SK-N-SH treated with all-trans-retinoic acid at 6 μM for 48 hours (cell line): ENCODE results near the gene TBX10.

Experiments used
- ARNTL ChIP-seq: fragments of 450-650 bp; formaldehyde crosslinking; IDR thresholded peaks from 2 replicates; pipeline ENCODE4 v1.5.0; 2020; ENCODE audit warnings: low read depth, mild to moderate bottlenecking, moderate library complexity, borderline replicate concordance
- CSDC2 ChIP-seq: fragments of 250-450 bp; sonication (Bioruptor Pico); IDR thresholded peaks from 2 replicates; pipeline ENCODE4 v1.5.0; 2020; ENCODE audit warnings: mild to moderate bottlenecking, moderate library complexity
- CSRNP3 ChIP-seq: fragments of 250-450 bp; sonication (Bioruptor Pico); IDR thresholded peaks from 2 replicates; pipeline ENCODE4 v1.5.1; 2021; ENCODE audit warnings: mild to moderate bottlenecking, moderate library complexity
- ISL1 ChIP-seq: fragments of 250-450 bp; sonication (Bioruptor Pico); IDR thresholded peaks from 2 replicates; pipeline ENCODE4 v2.1.2; 2022; ENCODE audit warnings: mild to moderate bottlenecking, moderate library complexity
- OSR1 ChIP-seq: fragments of 250-450 bp; sonication (Bioruptor Pico); IDR thresholded peaks from 2 replicates; pipeline ENCODE4 v1.8.0; 2022; ENCODE audit warnings: moderate library complexity, mild to moderate bottlenecking, inconsistent platforms
- PATZ1 ChIP-seq: fragments of 250-450 bp; sonication (Bioruptor Pico); IDR thresholded peaks from 2 replicates; pipeline ENCODE4 v1.8.0; 2020; ENCODE audit warnings: mild to moderate bottlenecking, moderate library complexity, borderline replicate concordance
- SNAI2 ChIP-seq: fragments of 250-450 bp; sonication (Bioruptor Pico); IDR thresholded peaks from 2 replicates; pipeline ENCODE4 v1.5.0; 2020; ENCODE audit warnings: mild to moderate bottlenecking, moderate library complexity
- TCF4 ChIP-seq: fragments of 250-450 bp; sonication (Bioruptor Pico); IDR thresholded peaks from 2 replicates; pipeline ENCODE4 v1.8.0; 2021; ENCODE audit warnings: mild to moderate bottlenecking, moderate library complexity, borderline replicate concordance
- TOX ChIP-seq: fragments of 250-450 bp; sonication (Bioruptor Pico); IDR thresholded peaks from 2 replicates; pipeline ENCODE4 v1.8.0; 2021; ENCODE audit warnings: mild to moderate bottlenecking, moderate library complexity, borderline replicate concordance
- TSHZ2 ChIP-seq: fragments of 250-450 bp; sonication (Bioruptor Pico); IDR thresholded peaks from 2 replicates; pipeline ENCODE4 v1.5.0; 2020; ENCODE audit warnings: mild to moderate bottlenecking, moderate library complexity
- ZFP3 ChIP-seq: fragments of 250-450 bp; sonication (Bioruptor Pico); IDR thresholded peaks from 2 replicates; pipeline ENCODE4 v1.5.0; 2020; ENCODE audit warnings: mild to moderate bottlenecking, moderate library complexity
- ZFP30 ChIP-seq: fragments of 450-650 bp; formaldehyde crosslinking; IDR thresholded peaks from 2 replicates; pipeline ENCODE4 v1.5.0; 2022; ENCODE audit warnings: mild to moderate bottlenecking, moderate library complexity

- TF ChIP-seq TCF4 (CRISPR knock-in tag) = no peak
- TF ChIP-seq CSRNP3 (CRISPR knock-in tag) = no peak
- TF ChIP-seq ZFP3 = no peak
- no peak for TF ChIP-seq ARNTL (CRISPR knock-in tag)
- no peak for TF ChIP-seq ZFP30 (CRISPR knock-in tag)
- TF ChIP-seq ISL1 = no peak
- TF ChIP-seq OSR1 (CRISPR knock-in tag) = no peak
- no peak for TF ChIP-seq CSDC2 (CRISPR knock-in tag)
- TF ChIP-seq TOX (CRISPR knock-in tag) = no peak
- TF ChIP-seq PATZ1 (CRISPR knock-in tag) = no peak
- TF ChIP-seq TSHZ2 = no peak
- no peak for TF ChIP-seq SNAI2 (CRISPR knock-in tag)
Observed at GRCh38 chr11:67640758-67641337, 1.3 kb upstream of the TBX10 start.
